ENCODE results near the gene DNAJC6.
"Not testable (repeated sequence)": the region's sequence is repeated elsewhere in the genome, so short reads cannot be mapped to it uniquely, and the experiment has no call there.

The DNAJC6 gene

GRCh38 chr1:65425006-65425405 lies 115.7 kb downstream of the DNAJC6 start:
- in situ Hi-C loops (cut with HindIII; ENCODE audit: low sequenced_read_pairs) = no loop called here

GRCh38 chr1:65425697-65426096 lies 116.4 kb downstream of the DNAJC6 start:
- in situ Hi-C loops (cut with HindIII; ENCODE audit: low sequenced_read_pairs) = no loop called here

GRCh38 chr1:65429078-65429477 lies 119.7 kb downstream of the DNAJC6 start:
- in situ Hi-C loops (cut with HindIII; ENCODE audit: low sequenced_read_pairs) = no loop called here

- in situ Hi-C loops (cut with HindIII; ENCODE audit: low sequenced_read_pairs) = no loop called here
These were observed 120.5 kb downstream of the DNAJC6 start for GRCh38 chr1:65429806-65430205.

GRCh38 chr1:65431111-65431705 lies 121.9 kb downstream of the DNAJC6 start:
- in situ Hi-C loops (cut with HindIII; ENCODE audit: low sequenced_read_pairs) = no loop called here

GRCh38 chr1:65432918-65433317 lies 123.6 kb downstream of the DNAJC6 start:
- in situ Hi-C loops (cut with HindIII; ENCODE audit: low sequenced_read_pairs) = no loop called here

- in situ Hi-C loops (cut with HindIII; ENCODE audit: low sequenced_read_pairs) = no loop called here
These were observed 124.9 kb downstream of the DNAJC6 start for GRCh38 chr1:65434255-65434654.

GRCh38 chr1:65434760-65435159 lies 125.4 kb downstream of the DNAJC6 start:
- in situ Hi-C loops (cut with HindIII; ENCODE audit: low sequenced_read_pairs) = no loop called here

GRCh38 chr1:65435987-65436386 lies 126.6 kb downstream of the DNAJC6 start:
- in situ Hi-C loops (cut with HindIII; ENCODE audit: low sequenced_read_pairs) = no loop called here

- in situ Hi-C loops (cut with HindIII; ENCODE audit: low sequenced_read_pairs) = no loop called here
These were observed 128.3 kb downstream of the DNAJC6 start for GRCh38 chr1:65437616-65438015.

- in situ Hi-C loops (cut with HindIII; ENCODE audit: low sequenced_read_pairs) = no loop called here
These were observed 131.1 kb downstream of the DNAJC6 start for GRCh38 chr1:65440322-65440900.

- in situ Hi-C loops (cut with HindIII; ENCODE audit: low sequenced_read_pairs) = no loop called here
These were observed 131.6 kb downstream of the DNAJC6 start for GRCh38 chr1:65440915-65441314.

GRCh38 chr1:65441464-65441863 lies 132.1 kb downstream of the DNAJC6 start:
- in situ Hi-C loops (cut with HindIII; ENCODE audit: low sequenced_read_pairs) = no loop called here

GRCh38 chr1:65442442-65442841 lies 133.1 kb downstream of the DNAJC6 start:
- in situ Hi-C loops (cut with HindIII; ENCODE audit: low sequenced_read_pairs) = no loop called here

- in situ Hi-C loops (cut with HindIII; ENCODE audit: low sequenced_read_pairs) = no loop called here
These were observed 134.3 kb downstream of the DNAJC6 start for GRCh38 chr1:65443647-65444046.

- in situ Hi-C loops (cut with HindIII; ENCODE audit: low sequenced_read_pairs) = no loop called here
These were observed 134.8 kb downstream of the DNAJC6 start for GRCh38 chr1:65444128-65444640.

- in situ Hi-C loops (cut with HindIII; ENCODE audit: low sequenced_read_pairs) = no loop called here
These were observed 136.5 kb downstream of the DNAJC6 start for GRCh38 chr1:65445837-65446236.

GRCh38 chr1:65449214-65449823 lies 140.0 kb downstream of the DNAJC6 start:
- in situ Hi-C loops (cut with HindIII; ENCODE audit: low sequenced_read_pairs) = no loop called here

GRCh38 chr1:65455678-65456077 lies 146.3 kb downstream of the DNAJC6 start:
- in situ Hi-C loops (cut with HindIII; ENCODE audit: low sequenced_read_pairs) = not testable (repeated sequence)

GRCh38 chr1:65456481-65456880 lies 147.1 kb downstream of the DNAJC6 start:
- in situ Hi-C loops (cut with HindIII; ENCODE audit: low sequenced_read_pairs) = no loop called here

GRCh38 chr1:65457868-65458267 lies 148.5 kb downstream of the DNAJC6 start:
- in situ Hi-C loops (cut with HindIII; ENCODE audit: low sequenced_read_pairs) = no loop called here

- in situ Hi-C loops (cut with HindIII; ENCODE audit: low sequenced_read_pairs) = no loop called here
These were observed 149.5 kb downstream of the DNAJC6 start for GRCh38 chr1:65458730-65459396.
